Stimulated activated naive B cell treated with anti-CD40 and anti-IgM and Interleukin-4, amounts not matched to agents 10 μg/mL and 1 μg/mL and 100 μg/mL, for 72 hours (primary cell): ENCODE data around the gene PIP5K1B.
"Not testable (repeated sequence)": the region's sequence is repeated elsewhere in the genome, so short reads cannot be mapped to it uniquely, and the experiment has no call there.

Experiments
- ATAC-seq, 2 donors: fragments of 150-1000 bp; cut with Tn5 transposase; replicated peaks; 2 replicates each; pipeline ENCODE4 v1.10.0; 2021; ENCODE audit warnings: moderate library complexity in 1 of 2
- DNase-seq: peaks from one replicate; pipeline ENCODE4 v3.0.0; 2021
- H3K27ac Mint-ChIP-seq: one replicate; pipeline ENCODE4 v1.8.0; 2022; ENCODE audit warnings: mild to moderate bottlenecking, mixed read lengths
- H3K27me3 Mint-ChIP-seq, 2 donors: one replicate each; pipeline ENCODE4 v1.8.0; 2022; ENCODE audit warnings: mixed read lengths in 2 of 2
- H3K36me3 Mint-ChIP-seq, 2 donors: one replicate each; pipeline ENCODE4 v1.8.0; 2022; ENCODE audit warnings: mixed read lengths in 2 of 2, mild to moderate bottlenecking in 1 of 2
- H3K4me1 Mint-ChIP-seq, 2 donors: one replicate each; pipeline ENCODE4 v1.8.0; 2022; ENCODE audit warnings: mixed read lengths in 2 of 2, mild to moderate bottlenecking in 1 of 2
- H3K4me3 Mint-ChIP-seq, 2 donors: one replicate each; pipeline ENCODE4 v1.8.0; 2022; ENCODE audit warnings: mild to moderate bottlenecking in 2 of 2, mixed read lengths in 2 of 2, moderate library complexity in 1 of 2
- H3K9me3 Mint-ChIP-seq, 2 donors: one replicate each; pipeline ENCODE4 v1.8.0; 2022; ENCODE audit warnings: mixed read lengths in 2 of 2, mild to moderate bottlenecking in 1 of 2

The PIP5K1B gene

DNA sequence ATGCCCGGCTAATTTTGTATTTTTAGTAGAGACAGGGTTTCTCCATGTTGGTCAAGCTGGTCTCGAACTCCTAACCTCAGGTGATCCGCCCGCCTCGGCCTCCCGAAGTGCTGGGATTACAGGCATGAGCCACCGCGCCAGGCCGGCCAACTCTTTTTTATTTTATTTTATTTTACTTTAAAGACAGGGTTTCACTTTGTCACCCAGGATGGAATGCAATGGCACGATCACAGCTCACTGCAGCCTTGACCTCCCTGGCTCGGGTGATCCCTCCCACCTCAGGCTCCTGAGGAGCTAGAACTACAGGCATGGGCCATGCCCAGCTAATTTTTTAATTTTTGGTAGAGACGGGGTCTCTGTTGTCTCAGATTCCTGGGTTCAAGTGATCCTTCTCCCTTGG is 345.9 kb downstream of the PIP5K1B start:
- not testable (repeated sequence) for H3K9me3 Mint-ChIP-seq, DNase-seq, ATAC-seq, H3K27me3 Mint-ChIP-seq, H3K4me3 Mint-ChIP-seq, H3K27ac Mint-ChIP-seq, H3K4me1 Mint-ChIP-seq
- peaks cover 16 to 28% of the 10 kb centered on the region in 2 donors for H3K36me3 Mint-ChIP-seq

DNA sequence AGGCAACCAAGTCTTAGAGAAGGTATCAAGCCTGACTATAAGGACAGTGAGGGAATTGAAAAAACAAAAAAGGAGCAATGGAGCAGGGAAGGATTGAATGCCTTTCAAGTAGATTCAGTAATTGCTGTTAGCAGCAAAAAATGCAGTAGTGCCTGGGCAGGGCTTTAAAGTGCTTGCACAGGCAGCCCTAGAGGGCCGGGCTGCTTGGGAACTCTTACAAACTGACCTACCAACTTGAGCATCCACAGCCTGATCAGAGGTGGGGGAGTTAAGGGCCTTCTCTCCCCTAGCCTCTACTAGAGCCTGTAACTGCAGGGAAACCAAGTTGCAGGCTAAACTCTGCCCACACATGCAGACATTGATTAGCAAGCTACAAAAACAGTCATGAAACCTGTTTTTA is 349.9 kb downstream of the PIP5K1B start:
- DNase-seq = no peak
- no peak for ATAC-seq
- Mint-ChIP-seq H3K27ac (no peak overlapping the region), H3K4me3 (no peak overlapping the region), H3K9me3 (no peaks in the 10 kb centered on the region), H3K27me3 (no peaks in the 10 kb centered on the region), H3K4me1 (peaks cover 3 to 4% of the 10 kb centered on the region in 2 donors), H3K36me3 (peaks cover 19 to 34% of the 10 kb centered on the region in 2 donors)

GRCh38 chr9:69056191-69056815 is 351.3 kb downstream of the PIP5K1B start:
- Mint-ChIP-seq H3K4me1 (peaks cover 11 to 13% of the 10 kb centered on the region in 2 donors), H3K27me3 (no peaks in the 10 kb centered on the region), H3K4me3 (no peak overlapping the region), H3K9me3 (no peaks in the 10 kb centered on the region), H3K27ac (no peak overlapping the region), H3K36me3 (peaks cover 25 to 44% of the 10 kb centered on the region in 2 donors)
- no peak for DNase-seq
- no peak for ATAC-seq

GRCh38 chr9:69058101-69058500 is 353.1 kb downstream of the PIP5K1B start:
- Mint-ChIP-seq H3K4me1 (peaks cover 11 to 13% of the 10 kb centered on the region in 2 donors), H3K36me3 (peaks cover 25 to 47% of the 10 kb centered on the region in 2 donors), H3K27me3 (no peaks in the 10 kb centered on the region), H3K9me3 (no peaks in the 10 kb centered on the region), H3K27ac (no peak overlapping the region), H3K4me3 (no peak overlapping the region)
- ATAC-seq = no peak
- no peak for DNase-seq
